NCI-H82 (cell line): Measurements from ENCODE around the gene CYP11A1.
"Not testable (repeated sequence)": the region's sequence is repeated elsewhere in the genome, so short reads cannot be mapped to it uniquely, and the experiment has no call there.

Source experiments
- DNase-seq: peaks from one replicate; lab custom pipeline; 2025; lab: John Stamatoyannopoulos, UW

CYP11A1 gene

GRCh38 chr15:74400915-74401757 lies 33.7 kb upstream of the CYP11A1 start:
- no peak for DNase-seq

- DNase-seq: no peak
Observed at GRCh38 chr15:74400313-74400860, 32.9 kb upstream of the CYP11A1 start.

- no peak for DNase-seq
Observed at GRCh38 chr15:74399511-74400312, 32.3 kb upstream of the CYP11A1 start.

GRCh38 chr15:74399100-74399499 lies 31.7 kb upstream of the CYP11A1 start:
- no peak for DNase-seq

- DNase-seq: no peak
Observed at GRCh38 chr15:74398183-74398582, 30.7 kb upstream of the CYP11A1 start.

GRCh38 chr15:74397239-74398068 lies 30.0 kb upstream of the CYP11A1 start:
- no peak for DNase-seq

- DNase-seq: no peak
Observed at GRCh38 chr15:74396445-74397238, 29.2 kb upstream of the CYP11A1 start.

- no peak for DNase-seq
Observed at GRCh38 chr15:74396146-74396438, 28.6 kb upstream of the CYP11A1 start.

- DNase-seq: no peak
Observed at GRCh38 chr15:74395319-74396145, 28.1 kb upstream of the CYP11A1 start.

GRCh38 chr15:74394090-74394846 lies 26.8 kb upstream of the CYP11A1 start:
- no peak for DNase-seq

- no peak for DNase-seq
Observed at GRCh38 chr15:74393423-74393822, 26.0 kb upstream of the CYP11A1 start.

GRCh38 chr15:74392902-74393301 lies 25.5 kb upstream of the CYP11A1 start:
- DNase-seq: no peak

- DNase-seq: no peak
Observed at GRCh38 chr15:74392451-74392830, 25.0 kb upstream of the CYP11A1 start.

GRCh38 chr15:74391582-74392450 lies 24.4 kb upstream of the CYP11A1 start:
- no peak for DNase-seq

GRCh38 chr15:74390647-74391288 lies 23.3 kb upstream of the CYP11A1 start:
- no peak for DNase-seq

GRCh38 chr15:74390049-74390646 lies 22.7 kb upstream of the CYP11A1 start:
- not testable (repeated sequence) for DNase-seq

- no peak for DNase-seq
Observed at GRCh38 chr15:74389241-74390048, 22.0 kb upstream of the CYP11A1 start.
